Endothelial cell of umbilical vein (primary cell): ENCODE data around the gene NAP1L4. TPM values are rescaled to one million over a fixed set of nuclear protein-coding genes. Genes with fewer than 3 reads are reported as not detected.

Experiments used
- BruUV-seq: library from RNA; stranded (reverse); fragments of 400-500 nt; replicated peaks from 2 replicates; lab custom pipeline; 2021; lab: Mats Ljungman, UMichigan
- CTCF ChIA-PET: fragments of 300-600, 350-600 bp; sonication (Branson Sonifier 250); formaldehyde crosslinking; loops from one replicate; lab custom pipeline; 2021; ENCODE audit warnings: antibody characterized with exemption, inconsistent platforms; lab: Charles Lee
- POLR2A ChIA-PET: fragments of 300-600, 350-600 bp; sonication (Branson Sonifier 250); formaldehyde crosslinking; loops from one replicate; lab custom pipeline; 2021; ENCODE audit warnings: antibody characterized with exemption, inconsistent platforms; lab: Charles Lee
- DNase-seq: peaks from one replicate; pipeline ENCODE4 v3.0.0-alpha.2; 2011; ENCODE audit warnings: low read depth, low spot score
- FAIRE-seq: peaks from 2 replicates; lab custom pipeline; 2011; peaks lifted over from hg19 to GRCh38; lab: Jason Lieb, UNC
- H2AFZ ChIP-seq: 2 replicates; pipeline ENCODE4 v1.6.0; 2012; ENCODE audit warnings: low read depth, low read length, control low read depth, inconsistent platforms
- H3K27ac ChIP-seq: 2 replicates; pipeline ENCODE4 v1.5.1; 2011; ENCODE audit warnings: low read depth, mild to moderate bottlenecking, control low read depth, low read length, moderate library complexity; ENCODE audit not compliant: insufficient read depth
- H3K27me3 ChIP-seq, 2 experiments: 2 replicates each; pipeline versions ENCODE4 v1.6.0 to v1.6.1; 2011; ENCODE audit warnings: low read length in 2 of 2, mixed read lengths in 1 of 2; ENCODE audit not compliant: control insufficient read depth in 2 of 2, insufficient read depth in 2 of 2
- H3K36me3 ChIP-seq, 2 experiments: 2 replicates in 1 of 2; 3 replicates in 1 of 2; pipeline ENCODE4 v1.5.1; 2011; ENCODE audit warnings: low read length in 2 of 2, mild to moderate bottlenecking in 1 of 2, moderate library complexity in 1 of 2; ENCODE audit not compliant: control insufficient read depth in 2 of 2, insufficient read depth in 2 of 2; ENCODE audit errors: extremely low read depth in 1 of 2
- H3K4me1 ChIP-seq: 3 replicates; pipeline ENCODE4 v1.5.1; 2011; ENCODE audit warnings: mild to moderate bottlenecking, low read length; ENCODE audit not compliant: control insufficient read depth, insufficient read depth; ENCODE audit errors: extremely low read depth
- H3K4me2 ChIP-seq: 2 replicates; pipeline ENCODE4 v1.6.1; 2011; ENCODE audit warnings: low read length, control low read depth, mixed read lengths; ENCODE audit not compliant: insufficient read depth
- H3K4me3 ChIP-seq, 3 experiments: fragments of 200-600 bp in 1 of 3; sonication (generic), shearing (Covaris generic) in 1 of 3; replicated peaks in 1 of 3; 2 replicates each; pipeline ENCODE4 v1.5.1; 2011 to 2016; ENCODE audit warnings: control low read depth in 3 of 3, low read length in 3 of 3, mild to moderate bottlenecking in 2 of 3, inconsistent platforms in 1 of 3, low read depth in 1 of 3, moderate library complexity in 1 of 3; ENCODE audit not compliant: insufficient read depth in 1 of 3
- H3K79me2 ChIP-seq: 2 replicates; pipeline ENCODE4 v1.6.0; 2012; ENCODE audit warnings: low read length, inconsistent platforms; ENCODE audit not compliant: control insufficient read depth, insufficient read depth
- H3K9ac ChIP-seq: replicated peaks from 2 replicates; pipeline ENCODE3; 2011; ENCODE audit warnings: low read length, control low read depth; ENCODE audit not compliant: insufficient read depth; ENCODE audit errors: extremely low read depth
- H3K9me1 ChIP-seq: replicated peaks from 3 replicates; pipeline ENCODE4 v1.6.0; 2011; ENCODE audit warnings: mild to moderate bottlenecking, low read length; ENCODE audit not compliant: control insufficient read depth, insufficient read depth; ENCODE audit errors: extremely low read depth
- H3K9me3 ChIP-seq: replicated peaks from 2 replicates; pipeline ENCODE4 v1.5.1; 2012; ENCODE audit warnings: low read length, inconsistent platforms; ENCODE audit not compliant: control insufficient read depth, insufficient read depth
- H4K20me1 ChIP-seq: replicated peaks from 2 replicates; pipeline ENCODE3; 2011; ENCODE audit warnings: mild to moderate bottlenecking, low read length; ENCODE audit not compliant: control insufficient read depth, insufficient read depth; ENCODE audit errors: extremely low read depth
- CTCF ChIP-seq, 2 donors: IDR thresholded peaks; 1 replicate in 1 of 2; 2 replicates in 1 of 2; pipeline ENCODE4 v1.5.1; 2011; ENCODE audit warnings: low read length in 2 of 2, mild to moderate bottlenecking in 2 of 2, moderate library complexity in 2 of 2, control low read depth in 1 of 2, inconsistent platforms in 1 of 2, low read depth in 1 of 2; ENCODE audit not compliant: insufficient read depth in 1 of 2; ENCODE audit errors: extremely low read depth in 1 of 2
- EZH2 ChIP-seq: IDR thresholded peaks from 2 replicates; pipeline ENCODE4 v1.6.1; 2012; ENCODE audit warnings: borderline replicate concordance, low read depth, mild to moderate bottlenecking, moderate library complexity, low read length, inconsistent platforms; ENCODE audit not compliant: severe bottlenecking
- FOS ChIP-seq: IDR thresholded peaks from 2 replicates; pipeline ENCODE4 v1.6.1; 2011; ENCODE audit warnings: mild to moderate bottlenecking, low read length, moderate library complexity, borderline replicate concordance; ENCODE audit not compliant: insufficient read depth
- GATA2 ChIP-seq: IDR thresholded peaks from 2 replicates; pipeline ENCODE4 v1.7.0; 2011; ENCODE audit warnings: low read depth, mild to moderate bottlenecking, moderate library complexity, mixed read lengths, low read length; ENCODE audit not compliant: insufficient read length, insufficient read depth
- JUN ChIP-seq: IDR thresholded peaks from 2 replicates; pipeline ENCODE4 v1.6.1; 2011; ENCODE audit warnings: borderline replicate concordance, low read depth; ENCODE audit not compliant: insufficient read length, insufficient read depth
- MAX ChIP-seq: IDR thresholded peaks from 2 replicates; pipeline ENCODE4 v1.6.1; 2011; ENCODE audit not compliant: insufficient read depth, insufficient read length
- MYC ChIP-seq: IDR thresholded peaks from one replicate; pipeline ENCODE4 v1.6.1; 2011; ENCODE audit warnings: mild to moderate bottlenecking, low read depth, low read length
- POLR2A ChIP-seq: IDR thresholded peaks from 2 replicates; pipeline ENCODE4 v1.6.1; 2012; ENCODE audit warnings: low read depth, mild to moderate bottlenecking, control low read depth, low read length
- POLR2AphosphoS5 ChIP-seq: IDR thresholded peaks from 2 replicates; pipeline ENCODE4 v1.6.1; 2012; ENCODE audit warnings: low read depth, mild to moderate bottlenecking, control low read depth, low read length, moderate library complexity; ENCODE audit not compliant: insufficient read depth
- dilution Hi-C: fragments of 300-500 bp; cut with MboI; formaldehyde crosslinking; loops from one replicate; pipeline ENCODE4 v1.15.0; 2019; ENCODE audit warnings: low sequenced_read_pairs; ENCODE audit not compliant: extremely low pct_ligation_motif_present
- intact Hi-C: fragments of 100-400 bp; cut with micrococcal nuclease; formaldehyde crosslinking; loops from one replicate; pipeline ENCODE4 v1.10.0; 2022
- polyA plus RNA-seq, 4 experiments: library from polyadenylated mRNA; depleted of rRNA in 3 of 4; stranded (reverse) in 3 of 4; unstranded in 1 of 4; fragments of >200 nt; gene quantifications; 2 replicates each; pipeline versions ENCODE4 v1.2.1 to v1.2.3, GENCODE V29; 2011 to 2012; ENCODE audit warnings: missing spikeins in 1 of 4
- total RNA-seq: library from RNA; stranded (reverse); gene quantifications from 2 replicates; pipeline ENCODE4 v1.2.3, GENCODE V29; 2021

NAP1L4 gene
- total and polyA plus RNA-seq, 2 donors (not counting 3 experiments of a cell fraction or from before 2014, with no cell fraction given), result 100.0 to 177 TPM

DNA sequence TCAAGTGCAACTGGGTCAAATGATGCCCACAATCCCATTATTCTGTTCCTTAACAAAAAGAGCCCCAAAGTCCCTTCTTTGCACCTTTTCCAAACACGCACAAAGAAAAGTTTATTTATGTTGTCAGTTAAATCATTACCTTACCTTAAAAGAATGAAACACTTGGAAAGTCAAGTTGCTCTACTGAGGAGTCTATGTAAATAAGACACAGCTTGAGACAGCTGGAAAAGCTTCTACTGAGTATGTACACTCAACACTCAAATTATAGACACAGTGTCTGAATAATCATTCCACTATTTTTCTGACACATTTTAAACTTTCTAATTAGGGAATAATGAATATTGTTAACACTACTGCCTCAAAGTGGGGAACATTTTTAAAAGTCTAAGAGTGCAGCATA is 41.3 kb downstream of the NAP1L4 start:
- peaks cover 27 to 43% of the 10 kb centered on the region in 2 experiments for H3K36me3 ChIP-seq

More for the DNA sequence above, 41.3 kb downstream of the NAP1L4 start:
- ChIA-PET POLR2A (no interaction called here), CTCF (interaction anchor here (0.9 to 2.0 kb wide), 3 partner anchors 21 to 419 kb away, joined by 3 to 7 read pairs (median 3); no protein-coding TSS in a partner anchor)
- peak overlapping the region in 1 of 3 experiments; percentile 24 for H3K4me3 ChIP-seq
- H3K4me1 ChIP-seq, result peaks cover 41% of the 10 kb centered on the region
- H3K27me3 ChIP-seq, result no peaks in the 10 kb centered on the region
- no peaks in the 10 kb centered on the region for H4K20me1 ChIP-seq
- H3K9me1 ChIP-seq, result no peaks in the 10 kb centered on the region
- peak overlapping the region; percentile 71 for H3K4me2 ChIP-seq
- intact Hi-C loops, result loop anchor here (2.0 kb wide), 1 partner anchor 40 kb away; no protein-coding TSS in a partner anchor
- BruUV-seq, result no TSS peak
- DNase-seq (no peak), FAIRE-seq (no peak)
- H3K9me3 ChIP-seq, result no peaks in the 10 kb centered on the region
- dilution Hi-C loops, result no loop called here
- no peak overlapping the region for H2AFZ ChIP-seq
- peaks cover 22% of the 10 kb centered on the region for H3K79me2 ChIP-seq
- H3K27ac ChIP-seq, result peak overlapping the region; percentile 81
- peak overlapping the region; percentile 33 for H3K9ac ChIP-seq
- TF ChIP-seq MAX, result no peak
- TF ChIP-seq EZH2, result no peak
- no peak for TF ChIP-seq GATA2
- no peak for TF ChIP-seq JUN
- TF ChIP-seq FOS, result no peak
- TF ChIP-seq MYC, result no peak
- no peak for TF ChIP-seq POLR2A
- TF ChIP-seq CTCF (IDR thresholded peaks at IDR 0.05; ENCODE audit: extremely low read depth in 1 of 2, insufficient read depth in 1 of 2, low read depth in 1 of 2, low read length in 2 of 2), result no peak
- TF ChIP-seq POLR2AphosphoS5, result no peak
